OCI-LY1 (cell line): ENCODE measurements around the gene TBL1X.

Experiments used
- H2AFZ ChIP-seq: fragments of 200-600 bp; sonication (generic), shearing (Covaris generic); 2 replicates; pipeline ENCODE4 v1.6.0; 2014; ENCODE audit warnings: antibody characterized with exemption, mild to moderate bottlenecking, low read length
- H3F3A ChIP-seq: fragments of 200-600 bp; sonication (generic), shearing (Covaris generic); 2 replicates; pipeline ENCODE4 v1.6.0; 2014; ENCODE audit warnings: mild to moderate bottlenecking, antibody characterized with exemption, low read length, moderate library complexity; ENCODE audit not compliant: insufficient read depth
- H3K27ac ChIP-seq: fragments of 200-600 bp; sonication (generic); 2 replicates; pipeline ENCODE4 v1.5.1; 2014; ENCODE audit warnings: low read length, mixed run types, mild to moderate bottlenecking, low read depth; ENCODE audit not compliant: poor library complexity, severe bottlenecking
- H3K27me3 ChIP-seq: fragments of 200-600 bp; sonication (generic); 2 replicates; pipeline ENCODE4 v1.6.0; 2014; ENCODE audit warnings: antibody characterized with exemption, mild to moderate bottlenecking, low read length, moderate library complexity; ENCODE audit not compliant: insufficient read depth
- H3K36me3 ChIP-seq: fragments of 200-600 bp; sonication (generic); 2 replicates; pipeline ENCODE4 v1.6.1; 2014; ENCODE audit warnings: mild to moderate bottlenecking, antibody characterized with exemption, low read length, moderate library complexity, mixed read lengths; ENCODE audit not compliant: insufficient read depth
- H3K4me1 ChIP-seq: fragments of 200-600 bp; sonication (generic); 2 replicates; pipeline ENCODE4 v1.5.1; 2014; ENCODE audit warnings: mild to moderate bottlenecking, low read length, moderate library complexity; ENCODE audit not compliant: insufficient read depth, severe bottlenecking
- H3K4me2 ChIP-seq: fragments of 200-600 bp; sonication (generic), shearing (Covaris generic); 2 replicates; pipeline ENCODE4 v1.6.1; 2014; ENCODE audit warnings: low read length
- H3K4me3 ChIP-seq: fragments of 200-600 bp; sonication (generic); 2 replicates; pipeline ENCODE4 v1.5.1; 2014; ENCODE audit warnings: low read length, low read depth, mild to moderate bottlenecking, mixed read lengths; ENCODE audit not compliant: poor library complexity, severe bottlenecking
- H3K79me2 ChIP-seq: fragments of 200-600 bp; shearing (Covaris generic); 2 replicates; pipeline ENCODE4 v1.6.1; 2016; ENCODE audit warnings: mixed run types, low read length, mixed read lengths; ENCODE audit not compliant: insufficient read depth
- H3K9ac ChIP-seq: fragments of 200-600 bp; sonication (generic), shearing (Covaris generic); 2 replicates; pipeline ENCODE4 v1.6.1; 2014; ENCODE audit warnings: mild to moderate bottlenecking, low read length, mixed read lengths
- H3K9me2 ChIP-seq: fragments of 200-600 bp; sonication (generic), shearing (Covaris generic); 2 replicates; pipeline ENCODE4 v1.6.1; 2014; ENCODE audit warnings: low read depth, mild to moderate bottlenecking, low read length, mixed read lengths
- H3K9me3 ChIP-seq: fragments of 200-600 bp; shearing (Covaris generic); 2 replicates; pipeline ENCODE4 v1.6.1; 2014; ENCODE audit warnings: low read length, mixed read lengths
- H4K20me1 ChIP-seq: fragments of 200-600 bp; sonication (generic), shearing (Covaris generic); 2 replicates; pipeline ENCODE4 v1.6.0; 2016; ENCODE audit warnings: mild to moderate bottlenecking, low read length; ENCODE audit not compliant: insufficient read depth
- CTCF ChIP-seq: fragments of 200-600 bp; sonication (generic), shearing (Covaris generic); IDR thresholded peaks from 2 replicates; pipeline ENCODE4 v1.5.1; 2017; ENCODE audit warnings: mild to moderate bottlenecking, antibody characterized with exemption, low read length, moderate library complexity, mixed read lengths
- EZH2 ChIP-seq: fragments of 200-600 bp; sonication (generic), shearing (Covaris generic); IDR thresholded peaks from 2 replicates; pipeline ENCODE4 v1.8.0; 2017; ENCODE audit warnings: borderline replicate concordance, mixed run types, mild to moderate bottlenecking, antibody characterized with exemption, low read length, moderate library complexity, mixed read lengths

Gene TBL1X

GRCh38 chrX:9670136-9670814 lies 205.4 kb downstream of the TBL1X start:
- Histone ChIP-seq H3K27me3 (no peaks in the 10 kb centered on the region), H3K9ac (no peak overlapping the region), H3K4me1 (peaks cover 53% of the 10 kb centered on the region), H3K4me2 (no peak overlapping the region), H3K4me3 (no peak overlapping the region), H3K9me3 (no peaks in the 10 kb centered on the region), H3K9me2 (no peaks in the 10 kb centered on the region), H2AFZ (no peak overlapping the region), H3K36me3 (peaks cover 17% of the 10 kb centered on the region), H3K79me2 (no peaks in the 10 kb centered on the region), H3F3A (no peaks in the 10 kb centered on the region), H3K27ac (no peak overlapping the region), H4K20me1 (no peaks in the 10 kb centered on the region)
- TF ChIP-seq CTCF: no peak
- TF ChIP-seq EZH2: no peak

- no peaks in the 10 kb centered on the region for H3K9me3 ChIP-seq
- H2AFZ ChIP-seq: no peak overlapping the region
- no peaks in the 10 kb centered on the region for H3F3A ChIP-seq
- H3K9me2 ChIP-seq: no peaks in the 10 kb centered on the region
- no peak overlapping the region for H3K9ac ChIP-seq
- peak overlapping the region; percentile 14; the same call in 1 of the 2 replicates for H3K4me2 ChIP-seq
- TF ChIP-seq EZH2 (no peak), CTCF (no peak)
- no peaks in the 10 kb centered on the region for H4K20me1 ChIP-seq
- H3K27ac ChIP-seq: peak overlapping the region; percentile 30
- no peaks in the 10 kb centered on the region for H3K79me2 ChIP-seq
- H3K4me1 ChIP-seq: peaks cover 53% of the 10 kb centered on the region
- H3K27me3 ChIP-seq: no peaks in the 10 kb centered on the region
- H3K4me3 ChIP-seq: no peak overlapping the region
- peaks cover 9% of the 10 kb centered on the region; the same call in 1 of the 2 replicates for H3K36me3 ChIP-seq
Measured at GRCh38 chrX:9671998-9672397, 207.1 kb downstream of the TBL1X start.

GRCh38 chrX:9676306-9676705 lies 211.4 kb downstream of the TBL1X start:
- Histone ChIP-seq H3K79me2 (no peaks in the 10 kb centered on the region), H3K9me2 (no peaks in the 10 kb centered on the region), H3K4me1 (peaks cover 11% of the 10 kb centered on the region), H3K4me3 (no peak overlapping the region), H3F3A (no peaks in the 10 kb centered on the region), H3K4me2 (no peak overlapping the region), H2AFZ (no peak overlapping the region), H3K27ac (no peak overlapping the region), H3K9ac (no peak overlapping the region), H3K27me3 (no peaks in the 10 kb centered on the region), H3K36me3 (peaks cover 17% of the 10 kb centered on the region), H3K9me3 (no peaks in the 10 kb centered on the region), H4K20me1 (no peaks in the 10 kb centered on the region)
- no peak for TF ChIP-seq EZH2
- TF ChIP-seq CTCF: no peak
